ENCODE results near the gene LTF. TPM values are rescaled to one million over a fixed set of nuclear protein-coding genes. Genes with fewer than 3 reads are reported as not detected.

The LTF gene
- total RNA-seq, 2 experiments from 2014 or later: not detected

GRCh38 chr3:46417841-46418611 lies 46.7 kb downstream of the LTF start:
- H3K4me3 Mint-ChIP-seq: no peak overlapping the region
- H3K4me1 Mint-ChIP-seq (ENCODE audit: low read depth): peaks cover 18% of the 10 kb centered on the region
- no peak for ATAC-seq
- ChIA-PET CTCF (interaction anchor here (1.2 kb wide), 1 partner anchor 10 kb away, joined by 3 read pairs; no protein-coding TSS in a partner anchor), POLR2A (no interaction called here)
- no peak for DNase-seq
- H3K27me3 Mint-ChIP-seq (ENCODE audit: low read depth): no peaks in the 10 kb centered on the region
- H3K9me3 Mint-ChIP-seq (ENCODE audit: insufficient read depth): no peaks in the 10 kb centered on the region
- no peaks in the 10 kb centered on the region for H3K36me3 Mint-ChIP-seq (ENCODE audit: low read depth)
- no peak overlapping the region for H3K27ac Mint-ChIP-seq

GRCh38 chr3:46416811-46417510 lies 47.7 kb downstream of the LTF start:
- no peaks in the 10 kb centered on the region for H3K27me3 Mint-ChIP-seq (ENCODE audit: low read depth)
- DNase-seq: no peak
- ChIA-PET CTCF (interaction anchor here (1.1 to 1.2 kb wide), 2 partner anchors 9 to 10 kb away, joined by 3 read pairs; partner anchors contain the start of genes CCR5AS and CCRL2), POLR2A (interaction anchor here (0.7 kb wide), 2 partner anchors 10 to 1154 kb away, joined by 3 read pairs; partner anchors contain the start of genes CCR5AS and CCRL2)
- H3K4me3 Mint-ChIP-seq: no peak overlapping the region
- no peaks in the 10 kb centered on the region for H3K9me3 Mint-ChIP-seq (ENCODE audit: insufficient read depth)
- H3K27ac Mint-ChIP-seq: no peak overlapping the region
- no peaks in the 10 kb centered on the region for H3K36me3 Mint-ChIP-seq (ENCODE audit: low read depth)
- peaks cover 25% of the 10 kb centered on the region for H3K4me1 Mint-ChIP-seq (ENCODE audit: low read depth)
- no peak for ATAC-seq

DNA sequence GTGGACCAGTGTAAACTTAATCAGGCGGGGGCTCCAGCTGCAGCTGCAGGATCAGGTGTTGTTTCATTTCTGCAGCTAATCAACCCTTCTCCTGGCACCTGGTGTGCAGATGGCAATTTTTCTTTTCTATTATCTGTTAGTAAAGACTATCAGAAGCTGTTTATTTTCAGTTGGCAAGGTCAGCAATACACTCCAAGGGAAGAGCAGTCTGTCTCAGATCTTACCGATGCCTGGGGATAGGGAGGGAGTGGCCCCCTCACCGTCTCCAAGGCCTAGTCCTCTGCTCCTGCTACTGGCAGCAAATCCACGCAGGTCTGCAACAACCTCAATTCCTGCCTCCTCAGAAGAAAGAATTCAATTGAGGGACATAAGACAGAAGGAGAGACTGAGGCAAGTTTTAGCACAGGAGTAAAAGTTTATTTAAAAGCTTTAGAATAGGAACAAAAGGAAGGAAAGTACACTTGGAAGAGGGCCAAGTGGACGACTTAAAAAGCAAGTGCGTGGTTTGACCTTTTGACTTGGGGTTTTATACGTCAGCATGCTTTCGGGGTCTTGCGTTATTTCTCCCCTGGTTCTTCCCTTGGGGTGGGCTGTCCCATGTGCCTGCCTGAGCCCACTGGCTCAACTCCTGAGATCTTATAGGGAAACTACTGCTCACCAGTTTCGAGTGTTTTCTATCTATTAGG lies 48.4 kb downstream of the LTF start:
- peak overlapping the region; percentile 36 for H3K27ac Mint-ChIP-seq
- no peaks in the 10 kb centered on the region for H3K9me3 Mint-ChIP-seq (ENCODE audit: insufficient read depth)
- ATAC-seq (no peak), DNase-seq (no peak)
- H3K4me1 Mint-ChIP-seq (ENCODE audit: low read depth): peaks cover 25% of the 10 kb centered on the region
- POLR2A ChIA-PET: interaction anchor here (0.7 kb wide), 2 partner anchors 9 to 1154 kb away, joined by 3 read pairs; partner anchors contain the start of genes CCR5AS and CCRL2
- H3K27me3 Mint-ChIP-seq (ENCODE audit: low read depth): no peaks in the 10 kb centered on the region
- CTCF ChIA-PET: interaction anchor here (0.9 to 1.1 kb wide), 2 partner anchors 9 to 34 kb away, joined by 3 read pairs; partner anchors contain the start of genes CCR5AS and CCRL2
- no peaks in the 10 kb centered on the region for H3K36me3 Mint-ChIP-seq (ENCODE audit: low read depth)
- no peak overlapping the region for H3K4me3 Mint-ChIP-seq

DNA sequence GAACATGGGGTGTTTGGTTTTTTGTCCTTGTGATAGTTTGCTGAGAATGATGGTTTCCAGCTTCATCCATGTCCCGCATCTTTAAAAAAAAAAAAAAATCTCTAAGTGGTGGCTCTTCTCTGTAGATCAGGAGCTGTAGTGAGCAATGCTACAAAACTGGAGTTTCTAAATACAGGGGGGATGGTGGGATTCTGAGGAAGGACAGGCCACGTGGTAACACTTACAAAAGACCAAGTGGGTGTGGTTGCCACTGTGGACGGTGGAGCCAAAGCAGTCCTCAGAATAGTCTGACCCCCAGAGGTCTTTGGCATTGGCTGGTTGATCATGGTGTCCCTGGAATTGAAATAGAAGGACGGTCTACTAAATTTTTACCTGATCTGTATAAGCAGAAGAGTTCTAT lies 50.0 kb downstream of the LTF start:
- ChIA-PET CTCF (no interaction called here), POLR2A (no interaction called here)
- Mint-ChIP-seq H3K27me3 (ENCODE audit: low read depth) (no peaks in the 10 kb centered on the region), H3K4me1 (ENCODE audit: low read depth) (peaks cover 32% of the 10 kb centered on the region), H3K4me3 (no peak overlapping the region), H3K9me3 (ENCODE audit: insufficient read depth) (no peaks in the 10 kb centered on the region), H3K27ac (no peak overlapping the region), H3K36me3 (ENCODE audit: low read depth) (peaks cover 7% of the 10 kb centered on the region)
- no peak for DNase-seq
- no peak for ATAC-seq

- H3K9me3 Mint-ChIP-seq (ENCODE audit: insufficient read depth): no peaks in the 10 kb centered on the region
- H3K4me3 Mint-ChIP-seq: no peak overlapping the region
- H3K36me3 Mint-ChIP-seq (ENCODE audit: low read depth): peaks cover 13% of the 10 kb centered on the region
- ATAC-seq (no peak), DNase-seq (no peak)
- POLR2A ChIA-PET: no interaction called here
- peaks cover 39% of the 10 kb centered on the region for H3K4me1 Mint-ChIP-seq (ENCODE audit: low read depth)
- CTCF ChIA-PET: no interaction called here
- no peaks in the 10 kb centered on the region for H3K27me3 Mint-ChIP-seq (ENCODE audit: low read depth)
- H3K27ac Mint-ChIP-seq: no peak overlapping the region
These were observed 50.8 kb downstream of the LTF start for GRCh38 chr3:46413951-46414350.

DNA sequence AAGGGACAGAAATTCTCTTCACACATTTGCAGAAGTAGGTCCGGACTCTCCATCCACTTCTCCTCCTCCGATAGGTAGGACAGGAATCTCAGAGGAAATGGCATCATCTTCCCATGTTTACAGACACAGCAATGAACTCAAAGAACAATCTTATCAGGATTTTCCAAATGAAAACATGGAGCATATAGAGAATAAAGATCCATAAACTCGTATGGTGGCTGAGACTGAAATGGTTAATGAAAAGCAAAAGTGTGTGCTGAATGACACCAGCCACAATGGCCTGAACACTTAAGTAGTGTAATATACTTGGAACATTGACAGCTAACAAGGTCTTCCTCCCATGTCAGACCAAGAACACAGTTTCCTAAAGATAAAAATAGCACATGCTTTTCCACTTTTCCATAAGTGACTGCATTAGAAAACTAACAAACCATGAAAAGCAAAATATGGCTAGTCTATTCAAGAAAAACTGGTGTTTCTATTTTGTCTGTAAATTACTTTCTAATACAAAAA lies 51.9 kb downstream of the LTF start:
- ATAC-seq: no peak
- H3K4me3 Mint-ChIP-seq: no peak overlapping the region
- H3K36me3 Mint-ChIP-seq (ENCODE audit: low read depth): peaks cover 25% of the 10 kb centered on the region
- peaks cover 50% of the 10 kb centered on the region for H3K4me1 Mint-ChIP-seq (ENCODE audit: low read depth)
- H3K27ac Mint-ChIP-seq: no peak overlapping the region
- no peak for DNase-seq
- H3K27me3 Mint-ChIP-seq (ENCODE audit: low read depth): no peaks in the 10 kb centered on the region
- POLR2A ChIA-PET: no interaction called here
- CTCF ChIA-PET: no interaction called here
- no peaks in the 10 kb centered on the region for H3K9me3 Mint-ChIP-seq (ENCODE audit: insufficient read depth)

- Mint-ChIP-seq H3K27me3 (ENCODE audit: low read depth) (no peaks in the 10 kb centered on the region), H3K4me3 (no peak overlapping the region), H3K9me3 (ENCODE audit: insufficient read depth) (no peaks in the 10 kb centered on the region), H3K36me3 (ENCODE audit: low read depth) (peaks cover 27% of the 10 kb centered on the region), H3K4me1 (ENCODE audit: low read depth) (peaks cover 53% of the 10 kb centered on the region), H3K27ac (no peak overlapping the region)
- ATAC-seq (no peak), DNase-seq (no peak)
- POLR2A ChIA-PET: no interaction called here
- CTCF ChIA-PET: interaction anchor here (0.5 to 1.4 kb wide), 2 partner anchors 19 to 27 kb away, joined by 3 to 5 read pairs; no protein-coding TSS in a partner anchor
These were observed 53.4 kb downstream of the LTF start for GRCh38 chr3:46411271-46411670.

DNA sequence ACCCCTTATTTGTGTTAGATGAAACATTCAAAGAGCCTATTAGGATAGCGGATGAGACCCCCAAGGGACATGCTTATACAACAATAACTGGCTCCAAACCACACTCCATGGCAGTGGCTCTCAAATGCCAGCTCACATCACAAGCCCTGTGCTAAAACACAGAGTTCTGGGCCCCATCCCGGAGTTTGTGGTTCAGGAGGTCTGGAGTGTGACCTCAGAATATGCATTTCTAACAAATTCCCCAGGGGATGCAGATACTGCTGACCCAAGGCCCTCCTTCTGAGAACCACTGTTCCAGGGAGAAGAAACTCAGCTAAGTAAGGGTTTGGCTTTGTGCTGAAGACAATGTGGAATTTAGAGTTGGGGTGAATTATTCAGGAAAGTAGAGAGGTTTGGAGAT lies 54.0 kb downstream of the LTF start:
- Mint-ChIP-seq H3K4me3 (no peak overlapping the region), H3K9me3 (ENCODE audit: insufficient read depth) (no peaks in the 10 kb centered on the region), H3K27ac (no peak overlapping the region), H3K36me3 (ENCODE audit: low read depth) (peaks cover 27% of the 10 kb centered on the region), H3K4me1 (ENCODE audit: low read depth) (peaks cover 49% of the 10 kb centered on the region), H3K27me3 (ENCODE audit: low read depth) (no peaks in the 10 kb centered on the region)
- DNase-seq (no peak), ATAC-seq (no peak)
- POLR2A ChIA-PET: interaction anchor here (1.6 kb wide), 1 partner anchor 27 kb away, joined by 6 read pairs; no protein-coding TSS in a partner anchor
- CTCF ChIA-PET: interaction anchor here (0.5 to 1.4 kb wide), 3 partner anchors 20 to 78 kb away, joined by 3 to 5 read pairs (median 4); no protein-coding TSS in a partner anchor

DNA sequence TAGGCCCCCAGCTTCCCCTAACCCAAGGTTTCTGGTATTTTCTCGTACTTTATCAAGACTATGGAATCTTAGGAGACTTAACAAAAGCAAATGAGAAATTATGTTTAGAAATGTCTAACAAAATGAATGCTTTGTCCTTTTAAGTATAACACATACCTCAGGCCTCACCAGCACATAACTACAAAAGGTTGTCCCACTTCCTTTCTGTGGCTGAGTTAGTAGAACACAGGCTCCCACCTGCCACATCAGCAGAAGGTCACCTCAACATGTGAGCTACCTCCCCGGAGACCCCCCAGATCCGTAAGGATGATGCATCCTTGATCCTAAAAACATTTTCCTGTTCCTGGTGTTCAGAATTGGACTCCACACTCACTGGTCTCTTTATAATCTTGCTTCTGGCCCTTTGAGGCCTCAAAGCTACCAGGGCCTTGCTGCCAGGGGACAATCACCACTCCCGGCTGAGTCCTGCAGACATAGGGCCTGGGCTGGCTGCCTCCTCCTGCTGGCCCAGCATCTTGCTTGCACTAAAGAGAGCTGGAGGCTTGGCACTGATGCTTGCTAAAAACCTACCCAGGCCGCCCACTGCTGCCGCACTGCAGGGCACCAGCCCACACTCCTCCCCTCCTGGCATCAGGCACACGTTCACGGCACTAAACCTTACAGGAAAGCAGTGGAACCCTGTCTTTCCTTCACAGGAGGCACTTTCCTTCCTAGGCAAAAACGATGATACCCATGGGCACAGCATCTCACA lies 54.8 kb downstream of the LTF start:
- Mint-ChIP-seq H3K36me3 (ENCODE audit: low read depth) (peaks cover 27% of the 10 kb centered on the region), H3K9me3 (ENCODE audit: insufficient read depth) (no peaks in the 10 kb centered on the region), H3K27me3 (ENCODE audit: low read depth) (no peaks in the 10 kb centered on the region), H3K4me3 (peak overlapping the region; percentile 57), H3K4me1 (ENCODE audit: low read depth) (peaks cover 48% of the 10 kb centered on the region), H3K27ac (peak overlapping the region; percentile 69)
- peak; percentile 42 for DNase-seq
- no peak for ATAC-seq
- ChIA-PET CTCF (interaction anchor here (1.0 to 2.8 kb wide), 6 partner anchors 26 to 134 kb away, joined by 3 to 17 read pairs (median 4); partner anchors contain the start of gene CCR5), POLR2A (interaction anchor here (1.6 kb wide), 1 partner anchor 26 kb away, joined by 6 read pairs; no protein-coding TSS in a partner anchor)

DNA sequence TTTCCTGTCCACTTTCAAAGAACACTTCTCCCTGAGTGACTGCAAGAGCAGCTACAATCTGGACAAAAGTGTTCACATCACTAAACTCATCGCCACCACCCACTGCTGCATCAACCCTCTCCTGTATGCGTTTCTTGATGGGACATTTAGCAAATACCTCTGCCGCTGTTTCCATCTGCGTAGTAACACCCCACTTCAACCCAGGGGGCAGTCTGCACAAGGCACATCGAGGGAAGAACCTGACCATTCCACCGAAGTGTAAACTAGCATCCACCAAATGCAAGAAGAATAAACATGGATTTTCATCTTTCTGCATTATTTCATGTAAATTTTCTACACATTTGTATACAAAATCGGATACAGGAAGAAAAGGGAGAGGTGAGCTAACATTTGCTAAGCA lies 55.9 kb downstream of the LTF start:
- ATAC-seq (no peak), DNase-seq (no peak)
- Mint-ChIP-seq H3K4me1 (ENCODE audit: low read depth) (peaks cover 48% of the 10 kb centered on the region), H3K27me3 (ENCODE audit: low read depth) (peaks cover 2% of the 10 kb centered on the region), H3K4me3 (peak overlapping the region; percentile 87), H3K36me3 (ENCODE audit: low read depth) (peaks cover 27% of the 10 kb centered on the region), H3K27ac (peak overlapping the region; percentile 14), H3K9me3 (ENCODE audit: insufficient read depth) (no peaks in the 10 kb centered on the region)
- ChIA-PET POLR2A (interaction anchor here (1.6 kb wide), 1 partner anchor 25 kb away, joined by 6 read pairs; no protein-coding TSS in a partner anchor), CTCF (interaction anchor here (0.7 to 2.8 kb wide), 11 partner anchors 9 to 150 kb away, joined by 3 to 17 read pairs (median 4); partner anchors contain the start of gene CCR5)

Data from activated CD8-positive, alpha-beta T cell treated with anti-CD3 and anti-CD28 coated beads, Interleukin-2, amount 10 ng/mL, durations not matched to agents 7 days and 5 days (primary cell).